Stimulated activated naive CD8-positive, alpha-beta T cell treated with anti-CD3 and anti-CD28 coated beads, Interleukin-15, amount 100 ng/mL, for 72 hours (primary cell): ENCODE measurements around the gene ZSCAN10.
"Not testable (repeated sequence)": the region's sequence is repeated elsewhere in the genome, so short reads cannot be mapped to it uniquely, and the experiment has no call there.

Experiments
- ATAC-seq: fragments of 150-1000 bp; cut with Tn5 transposase; 2 replicates; pipeline ENCODE4 v1.10.0; 2021; ENCODE audit warnings: mild to moderate bottlenecking, moderate library complexity
- DNase-seq, 2 donors: peaks; one replicate each; pipeline ENCODE4 v3.0.0; 2021 to 2022
- H3K27ac Mint-ChIP-seq, 2 donors: one replicate each; pipeline ENCODE4 v1.8.0; 2022; ENCODE audit warnings: mild to moderate bottlenecking in 2 of 2, mixed read lengths in 2 of 2, moderate library complexity in 2 of 2
- H3K27me3 Mint-ChIP-seq: one replicate; pipeline ENCODE4 v1.8.0; 2022; ENCODE audit warnings: mixed read lengths
- H3K4me1 Mint-ChIP-seq: one replicate; pipeline ENCODE4 v1.8.0; 2022; ENCODE audit warnings: mild to moderate bottlenecking, mixed read lengths
- H3K4me3 Mint-ChIP-seq, 2 donors: one replicate each; pipeline ENCODE4 v1.8.0; 2022; ENCODE audit warnings: mild to moderate bottlenecking in 2 of 2, mixed read lengths in 2 of 2, moderate library complexity in 1 of 2
- H3K9me3 Mint-ChIP-seq, 2 donors: one replicate each; pipeline ENCODE4 v1.8.0; 2022; ENCODE audit warnings: mixed read lengths in 2 of 2

Gene ZSCAN10

DNA sequence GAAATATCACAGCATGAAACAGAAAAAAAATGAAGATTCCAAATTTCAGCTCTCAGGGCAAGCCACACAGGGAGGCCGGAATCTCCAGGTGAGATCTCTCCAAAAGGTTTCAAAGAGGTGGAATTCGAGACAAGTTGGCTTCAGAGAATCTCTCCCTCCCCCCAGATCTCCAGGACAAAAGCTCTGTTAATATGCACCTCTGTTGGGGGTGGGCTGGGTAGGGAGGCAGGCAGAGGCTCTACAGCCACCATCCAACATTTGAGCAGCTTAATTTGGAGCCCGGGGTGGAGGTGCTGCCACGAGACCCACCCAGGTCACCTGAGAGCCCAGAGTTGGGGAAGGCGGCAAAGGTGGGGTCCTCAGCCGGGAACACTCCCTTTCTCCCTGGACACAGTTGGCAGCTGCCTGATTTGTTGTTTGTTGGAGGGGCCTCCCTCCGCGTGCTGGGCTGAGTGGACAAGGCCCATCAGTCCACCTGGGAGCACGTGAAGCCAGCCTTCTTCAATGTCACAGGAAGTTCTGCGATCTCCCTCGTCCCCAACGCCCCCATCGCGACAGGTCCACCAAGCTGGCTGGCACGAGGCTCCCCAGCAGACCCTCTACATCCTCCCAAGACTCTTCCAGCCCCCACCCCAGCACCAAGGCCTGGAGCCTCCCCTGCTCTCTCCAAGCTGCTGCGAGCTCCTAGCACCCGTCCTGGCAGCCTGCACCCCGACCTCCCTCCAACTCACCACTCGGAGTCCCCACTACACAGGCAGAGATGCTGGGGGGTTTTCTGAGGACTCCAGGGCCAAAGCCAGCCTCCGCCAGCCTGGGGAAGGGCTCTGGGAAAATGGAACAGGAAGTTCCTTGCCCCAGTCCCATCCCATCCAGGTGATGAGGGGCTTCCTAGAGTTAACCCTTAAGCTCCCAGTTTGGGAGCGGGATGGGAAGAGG, at the start of gene ZSCAN10:
Gene ZSCAN10 (minus strand): TSS at position 836 of the 936 bp plus-strand sequence. CDS start 6,357 bp downstream, outside the sequence.
- H3K27me3 Mint-ChIP-seq = peaks cover 8% of the 10 kb centered on the region
- peak within 1 kb of the TSS; percentile 91 to 96 for H3K4me3 Mint-ChIP-seq
- DNase-seq (no peak), ATAC-seq (no peak)
- H3K27ac Mint-ChIP-seq = peak within 1 kb of the TSS; percentile 84 to 85
- H3K9me3 Mint-ChIP-seq = no peaks in the 10 kb centered on the region
- peaks cover 72% of the 10 kb centered on the region for H3K4me1 Mint-ChIP-seq

DNA sequence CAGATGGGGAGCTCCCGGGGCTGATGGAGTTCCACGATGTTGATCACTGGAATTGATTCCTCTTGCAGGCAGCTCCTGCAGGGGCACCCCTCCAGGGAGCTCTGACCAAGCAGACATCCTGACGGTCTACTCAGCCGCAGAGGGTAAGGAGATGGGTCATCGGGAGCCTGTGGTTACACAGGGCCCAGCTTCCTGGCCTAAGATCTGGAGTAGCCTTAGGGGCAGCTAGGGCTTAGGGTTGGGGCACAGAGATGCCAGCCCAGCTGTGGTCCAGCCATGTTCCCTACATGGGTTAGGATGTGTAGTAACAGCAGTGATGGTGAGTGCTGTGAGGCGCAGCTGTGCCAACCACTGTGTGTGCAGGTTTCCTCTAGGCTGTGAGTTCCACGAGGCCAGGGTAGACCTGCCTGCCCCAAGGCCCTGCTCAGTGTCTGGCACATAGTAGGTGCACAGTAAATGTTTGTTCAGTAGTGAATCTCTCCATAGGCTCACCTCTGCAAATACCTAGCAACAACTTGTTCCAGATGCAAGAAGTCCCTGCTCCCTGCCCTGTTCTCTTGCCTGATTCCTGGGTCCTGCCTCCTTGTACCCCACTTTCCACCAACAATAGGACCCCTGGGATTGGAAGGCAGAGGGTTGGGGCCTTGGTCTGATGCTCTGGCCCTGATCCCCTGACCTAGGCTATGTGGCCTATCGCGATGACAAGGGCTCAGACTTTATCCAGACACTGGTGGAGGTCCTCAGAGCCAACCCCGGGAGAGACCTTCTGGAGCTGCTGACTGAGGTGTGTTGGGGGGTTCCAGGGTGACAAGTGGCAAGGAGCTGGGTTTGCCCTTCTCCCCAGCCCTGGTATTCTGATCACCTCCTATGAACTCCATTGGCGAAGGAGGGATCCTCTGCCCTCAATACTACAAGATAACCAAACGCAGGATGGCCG, 49.4 kb upstream of the ZSCAN10 start:
- DNase-seq = no peak
- H3K4me1 Mint-ChIP-seq = peaks cover 36% of the 10 kb centered on the region
- H3K27ac Mint-ChIP-seq = no peak overlapping the region
- peak overlapping the region; percentile 84 to 98 for H3K4me3 Mint-ChIP-seq
- ATAC-seq = no peak
- no peaks in the 10 kb centered on the region for H3K27me3 Mint-ChIP-seq
- H3K9me3 Mint-ChIP-seq = no peaks in the 10 kb centered on the region

DNA sequence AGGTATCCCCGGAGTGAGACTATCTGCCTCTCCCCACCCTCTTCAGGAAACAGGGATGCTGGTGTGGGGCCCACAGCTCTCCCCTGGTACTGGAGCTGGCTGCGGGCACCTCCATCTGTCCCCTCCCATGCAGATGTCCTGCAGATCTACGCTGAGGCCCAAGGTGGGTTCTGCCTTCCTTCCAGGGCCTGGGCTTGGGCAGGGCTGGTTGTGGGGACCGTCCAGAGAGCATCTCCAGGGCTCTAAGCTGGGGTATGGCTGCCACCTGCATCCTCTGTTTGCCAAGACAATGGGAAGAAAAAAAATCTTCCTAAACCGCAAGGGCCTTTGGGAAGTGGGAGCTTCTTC, 48.6 kb upstream of the ZSCAN10 start:
- no peaks in the 10 kb centered on the region for H3K27me3 Mint-ChIP-seq
- DNase-seq (no peak), ATAC-seq (no peak)
- H3K27ac Mint-ChIP-seq = no peak overlapping the region
- no peak overlapping the region for H3K4me3 Mint-ChIP-seq
- H3K4me1 Mint-ChIP-seq = peaks cover 34% of the 10 kb centered on the region
- no peaks in the 10 kb centered on the region for H3K9me3 Mint-ChIP-seq

DNA sequence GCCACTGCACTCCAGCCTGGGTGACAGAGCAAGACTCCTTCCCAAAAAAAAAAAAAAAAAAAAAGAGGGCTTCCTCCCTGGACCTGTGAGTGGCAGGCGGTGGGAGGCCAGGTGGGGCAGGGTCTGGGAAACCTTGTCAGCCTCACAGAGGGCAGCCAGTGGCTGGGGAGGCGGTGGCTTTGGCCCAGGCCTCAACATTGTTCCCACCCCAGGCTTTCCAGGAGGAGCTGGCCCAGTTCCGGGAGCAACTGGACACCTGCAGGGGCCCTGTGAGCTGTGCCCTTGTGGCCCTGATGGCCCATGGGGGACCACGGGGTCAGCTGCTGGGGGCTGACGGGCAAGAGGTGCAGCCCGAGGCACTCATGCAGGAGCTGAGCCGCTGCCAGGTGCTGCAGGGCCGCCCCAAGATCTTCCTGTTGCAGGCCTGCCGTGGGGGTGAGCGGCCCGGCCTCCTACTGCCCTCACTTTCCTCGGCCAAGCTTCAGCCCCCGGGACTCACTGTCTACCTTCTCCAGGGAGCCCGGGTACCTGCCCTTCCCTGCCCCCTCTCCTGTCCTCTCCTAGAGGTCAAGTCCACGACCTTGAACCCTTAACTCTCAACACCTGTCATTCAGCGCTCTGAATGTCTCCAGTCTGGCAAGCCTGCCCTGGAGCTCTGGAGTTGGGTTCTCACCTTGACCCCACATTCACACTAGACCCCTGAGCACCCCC, 48.1 kb upstream of the ZSCAN10 start:
- H3K4me3 Mint-ChIP-seq = no peak overlapping the region
- DNase-seq (no peak), ATAC-seq (no peak)
- H3K9me3 Mint-ChIP-seq = no peaks in the 10 kb centered on the region
- H3K4me1 Mint-ChIP-seq = peaks cover 29% of the 10 kb centered on the region
- no peaks in the 10 kb centered on the region for H3K27me3 Mint-ChIP-seq
- no peak overlapping the region for H3K27ac Mint-ChIP-seq

DNA sequence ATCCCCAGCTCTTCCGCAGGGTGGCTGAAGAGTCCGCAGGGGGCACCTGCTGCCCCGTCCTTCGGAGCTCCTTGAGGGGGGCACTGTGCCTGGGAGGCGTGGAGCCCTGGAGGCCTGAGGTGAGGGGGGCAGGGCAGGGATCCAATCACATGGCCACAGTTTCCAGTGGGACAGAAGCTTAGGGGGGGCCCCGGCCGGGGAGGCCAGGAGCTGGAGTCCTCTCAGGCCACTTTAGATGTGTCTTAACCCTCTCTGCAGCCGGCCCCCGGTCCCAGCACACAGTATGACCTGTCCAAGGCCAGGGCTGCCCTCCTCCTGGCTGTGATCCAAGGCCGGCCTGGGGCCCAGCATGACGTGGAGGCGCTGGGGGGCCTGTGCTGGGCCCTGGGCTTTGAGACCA, 46.6 kb upstream of the ZSCAN10 start:
- no peaks in the 10 kb centered on the region for H3K9me3 Mint-ChIP-seq
- DNase-seq (no peak), ATAC-seq (no peak)
- peak overlapping the region in 1 of 2 donors; percentile 25 for H3K27ac Mint-ChIP-seq
- no peaks in the 10 kb centered on the region for H3K27me3 Mint-ChIP-seq
- H3K4me1 Mint-ChIP-seq = peaks cover 18% of the 10 kb centered on the region
- no peak overlapping the region for H3K4me3 Mint-ChIP-seq

DNA sequence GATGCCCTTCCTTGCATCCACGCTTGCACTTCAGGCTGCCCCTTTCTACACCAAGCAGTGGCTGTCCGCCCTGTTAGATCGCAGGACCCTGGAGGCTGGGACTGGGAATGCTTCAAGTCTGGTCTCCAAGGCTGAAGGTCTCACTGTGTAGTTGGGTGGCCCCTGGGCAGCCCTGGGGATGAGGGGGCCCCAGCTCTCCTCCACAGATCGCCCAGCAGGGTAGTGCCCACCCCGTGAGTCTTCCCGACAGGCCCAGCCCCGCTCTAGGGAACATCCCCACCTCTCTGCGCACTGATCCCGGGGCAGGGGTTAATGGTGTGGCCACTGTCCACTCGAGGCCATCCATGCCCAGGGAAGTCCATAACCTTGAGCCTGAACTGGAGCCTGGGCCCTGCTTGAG, 46.1 kb upstream of the ZSCAN10 start:
- Mint-ChIP-seq H3K27ac (peak overlapping the region in 1 of 2 donors; percentile 25), H3K9me3 (no peaks in the 10 kb centered on the region), H3K27me3 (no peaks in the 10 kb centered on the region), H3K4me1 (peaks cover 15% of the 10 kb centered on the region), H3K4me3 (no peak overlapping the region)
- ATAC-seq (no peak), DNase-seq (no peak)

DNA sequence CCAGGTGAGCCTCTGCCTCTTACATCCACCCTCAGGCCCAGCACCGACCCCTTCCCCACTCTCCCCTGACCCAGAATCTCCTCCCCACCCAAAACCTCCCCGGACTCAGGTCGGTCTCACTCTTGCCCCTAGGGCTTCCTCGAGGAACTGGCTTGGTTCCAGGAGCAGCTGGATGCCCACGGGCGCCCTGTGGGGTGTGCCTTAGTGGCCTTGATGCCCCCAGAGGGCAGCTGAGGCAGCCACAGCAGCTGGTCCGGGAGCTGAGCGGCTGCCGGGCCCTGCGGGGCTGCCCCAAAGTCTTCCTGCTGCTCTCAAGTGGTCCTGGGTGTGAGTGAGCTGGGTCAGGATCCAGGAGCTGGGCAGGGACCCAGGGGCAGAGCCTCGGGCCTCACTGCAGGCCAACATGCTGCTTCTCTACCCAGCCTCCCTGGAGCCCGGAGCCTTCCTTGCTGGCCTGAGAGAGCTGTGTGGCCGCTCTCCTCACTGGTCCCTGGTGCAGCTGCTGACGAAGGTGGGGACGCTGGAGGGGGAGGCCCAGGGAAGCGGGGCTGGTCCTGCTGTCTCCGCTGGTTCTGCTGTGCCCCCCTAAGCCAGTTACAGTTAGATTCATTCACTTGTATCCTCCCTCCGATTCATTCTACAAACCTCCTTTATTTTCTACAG, 45.4 kb upstream of the ZSCAN10 start:
- Mint-ChIP-seq H3K27ac (no peak overlapping the region), H3K4me3 (no peak overlapping the region), H3K27me3 (no peaks in the 10 kb centered on the region), H3K4me1 (peaks cover 8% of the 10 kb centered on the region), H3K9me3 (no peaks in the 10 kb centered on the region)
- no peak for DNase-seq
- ATAC-seq = no peak

DNA sequence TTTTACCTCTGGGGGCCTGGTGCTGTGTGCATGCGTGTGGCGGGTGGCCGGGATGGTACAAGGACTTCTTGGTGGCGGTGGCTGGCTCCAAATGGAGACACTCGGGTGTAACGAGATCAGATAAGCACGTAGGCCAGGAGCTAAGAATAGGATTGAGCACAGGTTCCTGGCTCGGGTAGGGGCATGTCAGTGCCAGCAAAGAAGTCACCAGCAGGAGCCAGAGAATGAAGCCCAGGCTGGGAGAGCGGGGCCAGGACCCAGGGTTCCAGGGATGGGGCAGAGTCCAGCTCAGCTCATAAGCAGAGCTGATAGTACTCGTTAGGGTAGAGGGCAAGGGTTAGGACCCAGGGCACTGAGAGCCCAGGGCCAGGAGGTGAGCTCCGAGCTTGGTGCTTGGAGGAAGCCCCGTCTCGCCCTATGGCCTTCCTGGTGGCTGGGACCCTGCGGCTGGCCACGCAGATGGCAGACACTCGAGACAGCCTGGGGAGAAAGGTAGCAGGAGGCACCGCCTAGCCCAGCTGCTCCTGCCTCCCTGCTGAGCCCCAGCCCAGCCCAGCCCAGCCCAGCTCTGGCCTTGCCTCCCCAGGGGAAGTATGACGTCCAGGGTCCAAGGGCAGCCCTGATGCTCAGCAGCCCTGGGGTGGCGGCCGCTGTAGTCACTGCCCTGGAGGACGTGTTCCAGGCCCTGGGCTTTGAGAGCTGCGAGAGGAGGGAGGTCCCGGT, 44.7 kb upstream of the ZSCAN10 start:
- H3K9me3 Mint-ChIP-seq = no peaks in the 10 kb centered on the region
- ATAC-seq (no peak), DNase-seq (no peak)
- H3K27me3 Mint-ChIP-seq = no peaks in the 10 kb centered on the region
- no peak overlapping the region for H3K4me3 Mint-ChIP-seq
- no peak overlapping the region for H3K27ac Mint-ChIP-seq
- H3K4me1 Mint-ChIP-seq = peaks cover 7% of the 10 kb centered on the region

DNA sequence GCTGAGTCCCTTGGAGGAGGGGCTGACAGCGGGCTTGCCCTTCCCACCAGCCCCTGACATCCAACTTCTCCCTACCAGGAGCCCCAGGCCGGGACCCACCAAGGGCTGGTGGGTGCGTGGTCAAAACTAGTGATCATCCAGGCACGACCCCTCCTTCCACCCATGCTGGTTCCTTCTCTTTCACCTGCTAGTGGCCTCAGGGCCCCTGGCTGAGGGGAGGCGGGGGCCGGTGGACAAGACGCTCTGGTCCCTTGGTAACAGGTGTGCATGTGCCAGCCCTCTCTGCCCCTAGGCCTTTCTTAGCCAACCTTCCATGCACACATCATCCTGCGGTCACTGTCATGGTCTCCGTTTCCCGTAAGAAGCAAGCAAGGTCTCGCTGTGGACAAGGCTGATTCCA, 44.1 kb upstream of the ZSCAN10 start:
- no peak overlapping the region for H3K4me3 Mint-ChIP-seq
- no peaks in the 10 kb centered on the region for H3K27me3 Mint-ChIP-seq
- no peak for ATAC-seq
- peaks cover 6% of the 10 kb centered on the region for H3K4me1 Mint-ChIP-seq
- H3K27ac Mint-ChIP-seq = no peak overlapping the region
- DNase-seq = no peak
- no peaks in the 10 kb centered on the region for H3K9me3 Mint-ChIP-seq

DNA sequence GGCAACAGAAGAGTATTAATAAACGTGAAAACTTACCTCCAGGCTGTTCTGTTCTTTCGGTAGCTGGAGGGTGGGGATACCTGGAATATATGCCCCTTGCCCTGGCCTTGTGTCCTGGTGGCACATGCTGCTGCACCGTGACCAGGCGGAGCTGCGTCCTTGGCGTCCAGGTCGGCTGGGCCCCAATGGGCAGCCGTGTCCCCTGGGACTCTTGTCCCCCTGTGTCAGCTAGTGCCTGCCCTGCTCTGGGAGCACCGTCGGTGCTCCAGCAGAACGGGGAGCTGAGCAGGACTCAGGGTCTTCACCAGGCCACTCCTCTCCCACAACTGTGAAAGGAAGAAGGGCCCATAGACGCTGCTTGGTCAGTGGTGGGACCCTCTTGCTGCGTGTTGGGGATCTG, 43.7 kb upstream of the ZSCAN10 start:
- Mint-ChIP-seq H3K9me3 (no peaks in the 10 kb centered on the region), H3K27ac (no peak overlapping the region), H3K27me3 (no peaks in the 10 kb centered on the region), H3K4me3 (no peak overlapping the region), H3K4me1 (peaks cover 10% of the 10 kb centered on the region)
- no peak for DNase-seq
- ATAC-seq = no peak

DNA sequence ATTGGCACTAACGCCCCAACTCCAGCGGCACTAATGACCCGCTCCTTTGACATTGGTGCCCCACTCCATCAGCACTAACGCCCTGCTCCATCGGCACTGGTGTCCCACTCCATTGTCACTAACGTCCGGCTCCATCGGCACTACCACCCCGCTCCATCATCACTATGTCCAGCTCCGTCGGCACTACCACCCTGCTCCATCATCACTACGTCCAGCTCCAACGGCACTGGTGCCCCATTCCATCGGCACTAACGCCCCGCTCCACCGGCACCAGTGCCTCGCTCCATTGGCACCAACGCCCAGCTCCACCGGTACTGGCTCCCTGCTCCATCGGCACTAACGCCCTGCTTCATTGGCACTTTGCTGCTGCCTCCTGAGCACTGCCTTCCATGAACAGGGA, 43.2 kb upstream of the ZSCAN10 start:
- Mint-ChIP-seq H3K4me3 (no peak overlapping the region), H3K27me3 (no peaks in the 10 kb centered on the region), H3K9me3 (no peaks in the 10 kb centered on the region), H3K4me1 (peaks cover 14% of the 10 kb centered on the region), H3K27ac (no peak overlapping the region)
- ATAC-seq = no peak
- DNase-seq = no peak

DNA sequence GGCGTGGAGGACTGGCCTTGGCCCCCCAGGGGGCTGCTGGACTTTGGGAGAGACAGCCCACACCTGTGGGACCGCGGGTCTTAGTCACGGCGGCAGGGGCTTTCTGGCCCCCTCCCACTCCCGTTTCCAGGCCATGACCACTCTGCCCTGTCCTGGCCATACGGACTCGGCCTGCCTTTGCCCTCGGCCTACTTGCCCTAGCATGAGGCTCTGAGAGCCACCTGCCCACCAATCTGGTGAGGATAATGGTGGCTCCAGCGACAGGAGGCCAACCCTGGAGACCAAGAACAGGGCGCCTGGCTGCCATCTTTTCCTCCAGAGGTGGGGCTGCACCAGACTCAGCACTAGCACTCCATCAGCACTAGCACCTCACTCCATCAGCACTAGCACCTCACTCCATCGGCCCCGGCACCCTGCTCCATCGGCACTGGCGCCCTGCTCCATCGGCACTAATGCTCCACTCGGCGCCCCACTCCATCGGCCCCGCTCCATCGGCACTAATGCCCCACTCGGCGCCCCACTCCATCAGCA, 42.8 kb upstream of the ZSCAN10 start:
- Mint-ChIP-seq H3K27ac (no peak overlapping the region), H3K4me3 (no peak overlapping the region), H3K4me1 (peaks cover 19% of the 10 kb centered on the region), H3K9me3 (no peaks in the 10 kb centered on the region), H3K27me3 (no peaks in the 10 kb centered on the region)
- no peak for ATAC-seq
- no peak for DNase-seq

DNA sequence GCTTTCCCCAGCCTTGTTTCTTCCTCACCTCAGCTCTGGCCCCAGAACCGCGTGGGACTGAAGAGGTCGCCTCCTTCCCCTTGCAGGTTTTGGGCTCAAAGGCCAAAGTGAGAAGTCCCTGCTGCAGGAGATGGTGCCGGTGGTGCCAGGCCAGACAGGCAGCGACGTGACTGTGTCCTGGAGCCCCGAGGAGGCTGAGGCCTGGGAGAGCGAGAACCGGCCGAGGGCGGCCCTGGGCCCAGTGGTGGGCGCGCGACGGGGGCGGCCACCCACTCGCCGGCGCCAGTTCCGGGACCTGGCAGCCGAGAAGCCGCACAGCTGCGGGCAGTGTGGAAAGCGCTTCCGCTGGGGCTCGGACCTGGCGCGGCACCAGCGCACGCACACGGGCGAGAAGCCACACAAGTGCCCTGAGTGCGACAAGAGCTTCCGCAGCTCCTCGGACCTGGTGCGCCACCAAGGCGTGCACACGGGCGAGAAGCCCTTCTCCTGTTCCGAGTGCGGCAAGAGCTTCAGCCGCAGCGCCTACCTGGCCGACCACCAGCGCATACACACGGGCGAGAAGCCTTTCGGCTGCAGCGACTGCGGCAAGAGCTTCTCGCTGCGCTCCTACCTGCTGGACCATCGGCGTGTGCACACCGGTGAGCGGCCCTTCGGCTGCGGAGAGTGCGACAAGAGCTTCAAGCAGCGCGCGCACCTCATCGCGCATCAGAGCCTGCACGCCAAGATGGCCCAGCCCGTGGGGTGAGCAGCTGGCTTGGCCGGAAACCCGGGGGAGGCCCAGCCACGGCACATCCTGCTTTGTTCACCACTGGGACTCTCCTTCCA, 41.7 kb upstream of the ZSCAN10 start:
- Mint-ChIP-seq H3K27me3 (no peaks in the 10 kb centered on the region), H3K27ac (no peak overlapping the region), H3K4me3 (no peak overlapping the region), H3K9me3 (no peaks in the 10 kb centered on the region), H3K4me1 (peaks cover 26% of the 10 kb centered on the region)
- ATAC-seq = no peak
- DNase-seq = no peak

DNA sequence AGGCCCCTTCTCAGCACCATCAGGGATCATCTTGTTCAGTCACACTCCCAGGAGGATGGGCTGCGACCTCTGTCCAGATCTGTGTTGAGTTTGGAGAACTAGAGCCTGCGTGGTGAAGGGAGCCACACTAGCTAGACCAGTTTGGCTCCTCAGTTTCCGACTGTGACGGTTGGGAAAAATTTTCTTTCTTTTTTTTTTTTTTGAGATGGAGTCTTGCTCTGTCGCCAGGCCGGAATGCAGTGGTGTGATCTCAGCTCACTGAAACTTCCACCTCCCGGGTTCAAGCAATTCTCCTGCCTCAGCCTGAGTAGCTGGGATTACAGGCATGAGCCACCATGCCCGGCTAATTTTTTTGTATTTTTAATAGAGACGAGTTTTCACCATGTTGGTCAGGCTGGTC, 40.5 kb upstream of the ZSCAN10 start:
- peaks cover 29% of the 10 kb centered on the region for H3K4me1 Mint-ChIP-seq
- ATAC-seq, H3K27me3 Mint-ChIP-seq, H3K4me3 Mint-ChIP-seq, H3K9me3 Mint-ChIP-seq, H3K27ac Mint-ChIP-seq, DNase-seq: not testable (repeated sequence)
